Stomach (tissue), 4 donors: Measurements from ENCODE around the gene HDAC9.

ENCODE experiments used
- EP300 ChIP-seq: sonication (generic); formaldehyde crosslinking; IDR thresholded peaks from one replicate; pipeline ENCODE4 v1.6.1; 2017; ENCODE audit warnings: antibody characterized with exemption
- POLR2A ChIP-seq, 4 donors: fragments of 450-650 bp; IDR thresholded peaks; one replicate each; pipeline ENCODE4 v1.6.1; 2016; ENCODE audit warnings: antibody characterized with exemption in 4 of 4, control low read depth in 2 of 4, mild to moderate bottlenecking in 1 of 4, moderate library complexity in 1 of 4
- POLR2AphosphoS5 ChIP-seq, 3 donors: sonication (generic); formaldehyde crosslinking; IDR thresholded peaks; one replicate each; pipeline ENCODE4 v1.6.1; 2016; ENCODE audit warnings: antibody characterized with exemption in 3 of 3
- TF ChIP-seq, protein P1 (sequence below), 7 experiments: fragments of 450-650 bp in 4 of 7; fragments of 200-600 bp in 3 of 7; sonication (generic) in 3 of 7; IDR thresholded peaks; one replicate each; pipeline ENCODE4 v1.5.1; 2016 to 2019; ENCODE audit warnings: antibody characterized with exemption in 7 of 7, control low read depth in 2 of 7, mild to moderate bottlenecking in 1 of 7

DNA sequence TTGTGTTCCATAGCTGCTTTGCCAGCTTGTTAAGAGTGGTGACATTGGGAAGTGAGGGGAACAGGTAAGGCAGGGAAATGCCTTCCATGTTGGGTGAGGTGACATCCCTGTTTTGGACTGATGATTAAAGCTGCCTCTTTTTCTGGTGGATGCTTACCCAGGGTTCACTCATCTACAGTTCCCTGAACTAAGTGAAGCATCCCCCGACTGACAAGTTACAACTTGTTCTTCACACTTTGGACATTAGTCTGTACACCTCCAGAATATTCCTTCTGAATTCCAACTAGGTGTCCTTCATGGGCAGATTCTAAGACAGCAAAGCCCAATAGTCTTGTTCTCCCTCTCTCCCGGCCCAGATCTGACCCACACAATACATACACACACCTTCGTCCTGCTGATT lies 63.4 kb downstream of the HDAC9 start:
- TF ChIP-seq POLR2A (IDR thresholded peaks at IDR 0.05) = no peak
- TF ChIP-seq, protein P1, sequence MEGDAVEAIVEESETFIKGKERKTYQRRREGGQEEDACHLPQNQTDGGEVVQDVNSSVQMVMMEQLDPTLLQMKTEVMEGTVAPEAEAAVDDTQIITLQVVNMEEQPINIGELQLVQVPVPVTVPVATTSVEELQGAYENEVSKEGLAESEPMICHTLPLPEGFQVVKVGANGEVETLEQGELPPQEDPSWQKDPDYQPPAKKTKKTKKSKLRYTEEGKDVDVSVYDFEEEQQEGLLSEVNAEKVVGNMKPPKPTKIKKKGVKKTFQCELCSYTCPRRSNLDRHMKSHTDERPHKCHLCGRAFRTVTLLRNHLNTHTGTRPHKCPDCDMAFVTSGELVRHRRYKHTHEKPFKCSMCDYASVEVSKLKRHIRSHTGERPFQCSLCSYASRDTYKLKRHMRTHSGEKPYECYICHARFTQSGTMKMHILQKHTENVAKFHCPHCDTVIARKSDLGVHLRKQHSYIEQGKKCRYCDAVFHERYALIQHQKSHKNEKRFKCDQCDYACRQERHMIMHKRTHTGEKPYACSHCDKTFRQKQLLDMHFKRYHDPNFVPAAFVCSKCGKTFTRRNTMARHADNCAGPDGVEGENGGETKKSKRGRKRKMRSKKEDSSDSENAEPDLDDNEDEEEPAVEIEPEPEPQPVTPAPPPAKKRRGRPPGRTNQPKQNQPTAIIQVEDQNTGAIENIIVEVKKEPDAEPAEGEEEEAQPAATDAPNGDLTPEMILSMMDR (IDR thresholded peaks at IDR 0.05) = no peak
- no peak for TF ChIP-seq POLR2AphosphoS5 (IDR thresholded peaks at IDR 0.05)
- no peak for TF ChIP-seq EP300
